GM19372 (cell line): Measurements from ENCODE around the gene ISX.

Source experiments
- ATAC-seq: cut with Tn5 transposase; IDR thresholded peaks from one replicate; pipeline ENCODE4 v1.9.1; 2021; ENCODE audit warnings: mild to moderate bottlenecking, low read depth, moderate library complexity; ENCODE audit not compliant: unreplicated experiment

ISX gene

DNA sequence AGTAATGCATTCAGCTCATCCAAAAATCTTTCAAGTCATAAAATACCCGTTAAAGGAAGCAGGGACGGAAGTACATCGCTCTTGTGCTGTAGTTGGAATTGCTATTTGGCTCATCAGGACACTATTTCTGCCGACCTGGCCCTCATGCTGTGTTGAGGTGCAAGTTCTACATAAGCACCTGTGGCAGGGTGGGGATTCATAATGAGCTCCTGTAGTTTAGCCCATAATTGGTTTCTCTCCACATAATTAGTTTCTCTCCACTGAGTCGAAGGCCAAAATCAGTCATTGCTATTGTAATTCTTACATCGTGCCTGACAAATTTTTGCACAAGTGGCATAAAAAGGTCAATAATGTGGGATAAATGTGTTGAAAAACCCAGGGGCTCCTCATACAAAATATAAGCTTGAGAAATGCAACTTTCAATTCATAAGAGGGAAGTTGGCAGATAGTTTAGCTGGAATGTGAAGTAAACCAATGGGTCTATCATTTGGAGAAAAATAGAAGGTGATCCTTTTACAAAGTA, 14.9 kb upstream of the ISX start:
- ATAC-seq, result no peak

GRCh38 chr22:35051791-35052190, 14.2 kb upstream of the ISX start:
- ATAC-seq, result no peak

- no peak for ATAC-seq
Observed at GRCh38 chr22:35053060-35053835, 12.7 kb upstream of the ISX start.

DNA sequence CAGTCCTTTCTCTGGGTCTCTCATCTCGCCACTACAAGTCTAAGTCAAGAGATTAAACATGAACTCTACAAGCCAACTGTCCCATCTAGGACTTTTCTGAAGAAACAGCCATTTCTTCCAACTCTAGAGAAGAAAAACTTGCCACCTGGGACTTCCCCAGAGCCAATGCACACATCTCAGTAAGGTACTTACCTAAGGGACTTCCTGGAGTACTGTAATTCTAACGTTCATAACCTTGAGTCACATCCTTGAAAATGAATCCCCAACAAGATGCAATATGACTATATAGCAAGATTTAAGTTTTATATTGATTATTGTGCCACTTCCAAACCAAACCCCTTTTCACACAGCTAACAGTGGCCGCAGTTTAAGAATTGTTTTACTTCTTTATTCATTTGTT, 11.9 kb upstream of the ISX start:
- no peak for ATAC-seq

GRCh38 chr22:35056486-35056885, 9.5 kb upstream of the ISX start:
- ATAC-seq, result no peak

GRCh38 chr22:35057155-35057554, 8.8 kb upstream of the ISX start:
- ATAC-seq, result no peak

DNA sequence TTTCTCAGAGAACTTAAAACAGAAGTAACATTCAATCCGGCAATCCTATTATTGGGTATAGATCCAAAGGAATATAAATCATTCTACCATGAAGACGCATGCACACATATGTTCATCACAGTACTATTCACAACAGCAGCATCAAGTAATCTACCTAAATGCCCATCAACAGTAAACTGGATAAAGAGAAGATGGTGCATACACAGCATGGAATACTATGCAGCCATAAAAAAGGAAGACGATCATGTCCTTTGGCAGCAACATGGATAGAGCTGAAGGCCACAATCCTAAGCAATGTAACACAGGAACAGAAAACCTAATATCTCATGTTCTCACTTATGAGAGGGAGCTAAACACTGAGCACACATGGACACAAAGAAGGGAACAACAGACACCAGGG, 6.3 kb upstream of the ISX start:
- ATAC-seq, result no peak

- peak; percentile 64 for ATAC-seq
Observed at GRCh38 chr22:35064664-35065063, 1.3 kb upstream of the ISX start.

DNA sequence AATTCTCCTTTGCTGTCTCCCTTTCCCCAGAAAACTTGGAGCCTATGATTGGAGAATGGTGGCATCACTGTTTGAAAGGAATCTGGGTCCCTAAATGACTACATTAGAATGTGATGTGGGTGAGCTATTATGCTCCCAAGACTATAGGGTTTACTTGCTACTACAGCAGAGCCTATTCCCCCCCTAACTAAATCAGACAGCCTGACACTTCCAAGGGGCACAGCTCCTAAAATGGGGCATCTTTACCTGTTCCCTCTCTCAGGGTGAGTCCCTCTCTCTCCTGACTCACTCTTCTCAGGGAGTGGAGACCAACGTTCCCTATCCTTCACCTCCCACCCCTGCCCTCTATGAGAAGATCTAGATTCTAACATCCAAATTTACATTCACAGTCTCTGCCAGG, 775 bp upstream of the ISX start:
- no peak for ATAC-seq

GRCh38 chr22:35066768-35067167, 810 bp downstream of the ISX start:
- no peak for ATAC-seq

- no peak for ATAC-seq
Observed at GRCh38 chr22:35069541-35069940, 3.6 kb downstream of the ISX start.

DNA sequence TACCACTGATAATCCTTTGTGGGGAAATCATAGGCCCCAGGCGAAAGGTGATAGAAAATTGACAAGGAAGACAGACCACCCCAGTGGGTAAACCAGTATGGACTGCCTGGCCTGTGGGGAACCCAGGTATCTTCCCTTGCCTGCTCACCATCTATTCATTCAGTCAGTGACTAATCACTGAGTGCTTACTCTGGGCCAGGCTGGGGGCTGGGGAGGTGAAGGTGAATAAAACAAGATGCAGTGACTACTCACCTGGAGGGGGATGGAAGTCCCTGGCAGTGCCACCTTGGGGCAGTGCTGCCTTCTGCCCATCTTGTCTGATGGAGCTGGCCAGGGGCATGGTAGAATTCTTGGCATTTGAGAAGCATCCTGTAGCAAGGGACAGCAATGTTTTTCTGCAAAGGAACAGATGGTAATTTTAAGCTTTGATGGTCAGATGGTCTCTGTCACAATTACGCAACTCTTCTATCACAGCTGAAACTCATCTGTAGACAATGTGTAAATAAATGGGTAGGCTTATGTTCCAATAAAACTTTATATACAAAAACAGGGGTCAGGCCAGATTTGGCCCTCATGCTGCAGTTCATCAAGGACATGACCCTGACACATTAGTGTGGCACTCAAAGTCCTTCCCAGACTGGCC, 4.6 kb downstream of the ISX start:
- no peak for ATAC-seq

DNA sequence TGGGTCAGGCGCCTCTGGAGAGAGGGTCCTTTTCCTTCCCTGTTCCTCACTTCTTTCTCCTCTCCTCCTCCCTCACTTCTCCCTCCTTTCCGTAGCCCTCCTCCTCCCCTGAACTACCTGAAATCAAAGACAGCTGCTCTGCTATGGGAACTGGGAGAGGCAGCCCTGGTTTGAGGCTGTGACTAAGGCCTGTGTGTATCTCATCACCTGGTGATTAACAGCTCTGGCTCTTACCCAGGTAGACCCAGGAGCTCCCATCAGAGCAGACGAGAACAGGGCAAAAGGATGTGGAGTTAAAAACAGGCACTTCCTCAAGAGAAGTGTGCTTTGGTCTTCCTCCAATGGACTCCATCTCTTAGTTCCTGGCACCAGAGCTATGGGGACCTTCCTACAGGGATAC, 5.8 kb downstream of the ISX start:
- ATAC-seq, result no peak

GRCh38 chr22:35072925-35073324, 7.0 kb downstream of the ISX start:
- ATAC-seq, result no peak

- no peak for ATAC-seq
Observed at GRCh38 chr22:35074583-35074982, 8.6 kb downstream of the ISX start.

DNA sequence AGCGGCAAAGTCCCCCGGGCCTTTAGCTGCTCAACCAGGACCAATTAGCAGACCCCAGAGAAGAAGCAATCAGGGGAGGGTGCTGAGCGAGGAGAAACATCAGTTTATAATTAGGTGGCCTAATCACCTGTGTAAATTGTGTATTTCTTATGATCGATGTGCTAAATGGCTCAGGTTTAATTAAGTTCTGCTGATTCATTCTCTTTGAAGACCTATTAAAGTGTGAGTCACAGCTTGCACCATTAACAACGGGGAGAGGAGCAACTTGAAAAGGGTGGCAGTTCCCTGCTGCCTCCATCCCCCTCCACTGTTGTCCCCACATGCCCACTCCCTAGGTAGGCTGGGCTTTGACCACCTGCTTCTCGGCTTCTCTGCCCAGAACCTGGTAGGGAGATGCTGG, 10.7 kb downstream of the ISX start:
- ATAC-seq, result no peak

GRCh38 chr22:35085621-35086020, 19.7 kb downstream of the ISX start:
- ATAC-seq, result no peak

- no peak for ATAC-seq
Observed at GRCh38 chr22:35089139-35089538, 23.2 kb downstream of the ISX start.

- no peak for ATAC-seq
Observed at GRCh38 chr22:35092406-35092805, 26.4 kb downstream of the ISX start.

DNA sequence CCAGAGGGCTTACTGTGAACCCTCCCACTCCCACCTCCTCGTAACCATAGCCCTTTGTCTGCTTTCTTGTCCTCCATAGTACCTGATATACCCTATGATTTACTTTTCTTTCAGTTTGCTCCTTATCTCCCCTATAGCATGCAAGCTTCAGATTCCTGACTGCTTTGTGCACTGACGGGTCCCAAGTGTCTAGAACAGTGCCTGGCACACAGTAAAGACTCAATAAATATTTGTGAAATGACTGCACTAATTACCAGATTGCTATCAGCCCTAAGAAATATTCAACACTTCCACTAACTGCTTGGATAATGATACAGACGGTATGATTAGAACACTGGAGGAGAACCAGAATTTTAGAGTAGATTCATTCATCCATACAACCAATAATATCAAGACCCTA, 33.0 kb downstream of the ISX start:
- ATAC-seq, result no peak

GRCh38 chr22:35099883-35100282, 33.9 kb downstream of the ISX start:
- no peak for ATAC-seq

DNA sequence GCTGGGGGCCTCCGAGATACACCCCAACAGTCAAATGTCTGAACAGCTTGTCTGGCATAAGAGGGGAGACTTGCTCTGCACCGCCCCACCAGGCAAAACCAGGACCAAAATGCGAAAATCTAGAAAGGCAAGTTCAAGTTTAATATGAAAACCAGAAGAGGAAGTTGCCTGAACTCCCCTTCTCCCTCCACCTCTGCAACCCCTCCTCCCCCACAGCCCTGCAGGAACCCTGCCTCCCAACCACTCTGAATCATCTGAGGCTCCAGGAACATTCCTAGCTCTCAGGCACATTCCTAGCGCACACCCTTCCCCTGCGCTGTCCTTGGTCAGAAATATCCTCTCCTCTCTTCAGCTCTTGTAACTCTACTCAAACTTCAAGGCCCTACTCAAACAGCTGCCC, 36.7 kb downstream of the ISX start:
- no peak for ATAC-seq
